Neutrophil (primary cell): ENCODE results near the gene ERBB2.

Experiments used
- H3K27ac ChIP-seq: fragments of 200-600 bp; sonication (generic); 2 replicates; pipeline ENCODE4 v1.5.1; 2016; ENCODE audit warnings: mild to moderate bottlenecking, moderate library complexity
- H3K27me3 ChIP-seq: fragments of 200-600 bp; sonication (generic); 2 replicates; pipeline ENCODE4 v1.6.0; 2016; ENCODE audit warnings: mild to moderate bottlenecking
- H3K36me3 ChIP-seq: fragments of 200-600 bp; sonication (generic); 2 replicates; pipeline ENCODE4 v1.5.1; 2017
- H3K4me1 ChIP-seq, 2 experiments: fragments of 200-600 bp in 1 of 2; sonication (generic) in 1 of 2; 1 replicate in 1 of 2; 2 replicates in 1 of 2; pipeline versions ENCODE4 v1.5.1 to v1.6.1; 2013 to 2016; ENCODE audit warnings: low read depth in 1 of 2, low read length in 1 of 2, mild to moderate bottlenecking in 1 of 2, moderate library complexity in 1 of 2; ENCODE audit not compliant: control insufficient read depth in 1 of 2, insufficient read depth in 1 of 2
- H3K4me3 ChIP-seq, 2 experiments: fragments of 200-600 bp in 1 of 2; sonication (generic) in 1 of 2; 1 replicate in 1 of 2; 2 replicates in 1 of 2; pipeline ENCODE4 v1.5.1; 2013 to 2016; ENCODE audit warnings: low read depth in 1 of 2, low read length in 1 of 2, mild to moderate bottlenecking in 1 of 2, moderate library complexity in 1 of 2
- H3K9me3 ChIP-seq: fragments of 200-600 bp; sonication (generic); 2 replicates; pipeline ENCODE4 v1.5.1; 2016
- CTCF ChIP-seq: fragments of 200-600 bp; sonication (generic); IDR thresholded peaks from 2 replicates; pipeline ENCODE4 v1.5.1; 2016; ENCODE audit warnings: antibody characterized with exemption

Gene ERBB2

GRCh38 chr17:39679521-39680192 is 20.2 kb upstream of the ERBB2 start:
- H3K4me1 ChIP-seq = no peaks in the 10 kb centered on the region
- no peak overlapping the region for H3K4me3 ChIP-seq
- H3K27ac ChIP-seq = no peak overlapping the region
- H3K9me3 ChIP-seq = no peaks in the 10 kb centered on the region
- H3K27me3 ChIP-seq = no peaks in the 10 kb centered on the region
- H3K36me3 ChIP-seq = no peaks in the 10 kb centered on the region
- no peak for TF ChIP-seq CTCF

- Histone ChIP-seq H3K27ac (no peak overlapping the region), H3K4me3 (no peak overlapping the region), H3K4me1 (peaks cover 4 to 8% of the 10 kb centered on the region in 2 experiments), H3K27me3 (no peaks in the 10 kb centered on the region), H3K36me3 (no peaks in the 10 kb centered on the region), H3K9me3 (no peaks in the 10 kb centered on the region)
- TF ChIP-seq CTCF = no peak
Measured at GRCh38 chr17:39683295-39683939, 16.4 kb upstream of the ERBB2 start.

- no peak for TF ChIP-seq CTCF
- peaks cover 11% of the 10 kb centered on the region for H3K27me3 ChIP-seq
Measured at GRCh38 chr17:39684369-39685192, 15.3 kb upstream of the ERBB2 start.

GRCh38 chr17:39687101-39687545 is 12.7 kb upstream of the ERBB2 start:
- Histone ChIP-seq H3K4me1 (peaks cover 7 to 11% of the 10 kb centered on the region in 2 experiments), H3K27ac (peak overlapping the region; percentile 87), H3K9me3 (no peaks in the 10 kb centered on the region), H3K27me3 (peaks cover 27% of the 10 kb centered on the region), H3K4me3 (peak overlapping the region; percentile 81 to 95), H3K36me3 (no peaks in the 10 kb centered on the region)
- no peak for TF ChIP-seq CTCF

More at GRCh38 chr17:39684369-39685192, 15.3 kb upstream of the ERBB2 start:
- no peaks in the 10 kb centered on the region for H3K36me3 ChIP-seq
- H3K4me3 ChIP-seq = no peak overlapping the region
- no peaks in the 10 kb centered on the region for H3K9me3 ChIP-seq
- H3K27ac ChIP-seq = no peak overlapping the region
- peaks cover 7 to 11% of the 10 kb centered on the region in 2 experiments for H3K4me1 ChIP-seq

- Histone ChIP-seq H3K4me3 (peak within 1 kb of the TSS; percentile 81 to 95), H3K27me3 (peaks cover 27% of the 10 kb centered on the region), H3K9me3 (no peaks in the 10 kb centered on the region), H3K27ac (peak within 1 kb of the TSS; percentile 87), H3K36me3 (no peaks in the 10 kb centered on the region), H3K4me1 (peaks cover 7 to 11% of the 10 kb centered on the region in 2 experiments)
- peak; percentile 29 for TF ChIP-seq CTCF
Measured at GRCh38 chr17:39687546-39688474, 12.1 kb upstream of the ERBB2 start, which contains the start of gene PGAP3. TSS of gene PGAP3 (minus strand) at chr17:39688057. CDS start at chr17:39688014, 43 bp downstream.
